Vagina (tissue), 2 donors: ENCODE data around the gene PGLYRP2. TPM values are rescaled to one million over a fixed set of nuclear protein-coding genes. Genes with fewer than 3 reads are reported as not detected.

ENCODE experiments used
- DNase-seq, 2 donors: peaks; one replicate each; pipeline ENCODE4 v3.0.0-alpha.2; 2017; ENCODE audit errors: extremely low spot score in 2 of 2
- H3K27ac ChIP-seq: fragments of 200-600 bp; sonication (generic); one replicate; pipeline ENCODE4 v1.5.1; 2019
- H3K27me3 ChIP-seq: fragments of 200-600 bp; sonication (generic); one replicate; pipeline ENCODE4 v1.5.1; 2019
- H3K36me3 ChIP-seq, 2 donors: fragments of 200-600 bp; sonication (generic); one replicate each; pipeline ENCODE4 v1.5.1; 2017 to 2019
- H3K4me1 ChIP-seq: fragments of 200-600 bp; sonication (generic); one replicate; pipeline ENCODE4 v1.5.1; 2019
- H3K4me3 ChIP-seq, 2 donors: fragments of 200-600 bp; sonication (generic); 1 replicate in 1 of 2; 2 replicates in 1 of 2; pipeline ENCODE4 v1.5.1; 2016 to 2019
- H3K9me3 ChIP-seq: fragments of 200-600 bp; sonication (generic); one replicate; pipeline ENCODE4 v1.5.1; 2019
- CTCF ChIP-seq, 3 experiments: fragments of 450-650 bp in 2 of 3; fragments of 200-600 bp in 1 of 3; sonication (generic) in 1 of 3; IDR thresholded peaks; one replicate each; pipeline ENCODE4 v1.5.1; 2017 to 2019; ENCODE audit warnings: antibody characterized with exemption in 3 of 3, mild to moderate bottlenecking in 2 of 3, moderate library complexity in 2 of 3
- POLR2A ChIP-seq, 2 donors: fragments of 450-650 bp; IDR thresholded peaks; one replicate each; pipeline ENCODE4 v1.6.1; 2017; ENCODE audit warnings: antibody characterized with exemption in 2 of 2, mild to moderate bottlenecking in 2 of 2, moderate library complexity in 2 of 2
- POLR2AphosphoS5 ChIP-seq, 2 donors: sonication (generic); formaldehyde crosslinking; IDR thresholded peaks; one replicate each; pipeline ENCODE4 v1.9.0; 2017; ENCODE audit warnings: antibody characterized with exemption in 2 of 2, mild to moderate bottlenecking in 2 of 2, low read depth in 1 of 2; ENCODE audit not compliant: insufficient read depth in 1 of 2
- intact Hi-C: fragments of 100-400 bp; cut with DNase I; formaldehyde crosslinking; loops from one replicate; pipeline ENCODE4 v1.15.1; 2023
- total RNA-seq: library from RNA; depleted of rRNA; stranded (reverse); fragments of >200 nt; gene quantifications from one replicate; pipeline ENCODE4 v1.2.3, GENCODE V29; 2016

Gene PGLYRP2
- total RNA-seq, 1 donor from 2014 or later: not detected

- Histone ChIP-seq H3K36me3 (no peaks in the 10 kb centered on the region), H3K27me3 (no peaks in the 10 kb centered on the region), H3K4me1 (peaks cover 13% of the 10 kb centered on the region), H3K9me3 (no peaks in the 10 kb centered on the region), H3K4me3 (no peak overlapping the region), H3K27ac (no peak overlapping the region)
- intact Hi-C loops: no loop called here
- no peak for DNase-seq
- no peak for TF ChIP-seq CTCF (IDR thresholded peaks at IDR 0.05)
- no peak for TF ChIP-seq POLR2A (IDR thresholded peaks at IDR 0.05)
- TF ChIP-seq POLR2AphosphoS5 (IDR thresholded peaks at IDR 0.05; ENCODE audit: insufficient read depth in 1 of 2, low read depth in 1 of 2): no peak
Observed at GRCh38 chr19:15471639-15472101, 7.6 kb downstream of the PGLYRP2 start.

DNA sequence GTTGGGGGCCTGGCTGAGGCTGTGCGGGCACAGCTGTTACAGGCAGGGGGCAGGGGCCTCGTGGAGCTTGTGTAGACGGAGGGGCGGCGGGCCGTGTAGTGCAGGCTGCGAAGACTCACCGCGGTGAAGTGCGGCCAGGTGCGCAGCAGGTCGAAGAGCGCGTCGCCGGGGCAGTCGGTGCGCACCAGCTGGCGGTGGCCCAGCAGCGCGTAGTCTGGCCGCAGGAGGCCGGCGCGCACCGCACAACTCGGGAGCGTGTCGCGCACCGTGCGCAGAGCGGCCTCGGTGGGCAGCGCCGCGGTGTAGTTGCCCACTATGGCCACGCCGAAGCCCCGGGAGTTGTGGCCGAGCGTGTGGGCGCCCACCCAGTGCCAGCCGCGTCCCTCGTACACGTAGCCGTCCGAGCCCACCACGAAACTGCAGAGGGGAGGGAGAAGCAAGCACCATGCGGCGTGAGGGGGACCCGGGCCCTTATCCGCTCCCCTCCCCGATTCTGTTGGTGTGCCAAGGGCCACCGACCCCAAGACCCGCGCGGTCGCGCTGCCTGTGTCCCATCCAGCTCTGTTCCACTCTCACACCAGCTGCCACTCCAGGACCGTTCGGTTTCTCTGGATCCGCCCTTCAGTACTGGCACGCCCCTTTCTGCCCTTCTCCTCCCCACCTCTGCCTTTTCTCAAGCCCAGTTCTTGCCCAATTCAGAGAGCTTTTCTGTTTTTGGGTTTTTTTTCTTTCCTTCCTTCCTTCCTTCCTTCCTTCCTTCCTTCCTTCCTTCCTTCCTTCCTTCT is 9.6 kb downstream of the PGLYRP2 start:
- Histone ChIP-seq H3K27me3 (no peaks in the 10 kb centered on the region), H3K4me1 (peaks cover 13% of the 10 kb centered on the region), H3K9me3 (no peaks in the 10 kb centered on the region), H3K27ac (no peak overlapping the region), H3K36me3 (no peaks in the 10 kb centered on the region), H3K4me3 (peak overlapping the region; percentile 35 to 44)
- no peak for TF ChIP-seq POLR2AphosphoS5 (IDR thresholded peaks at IDR 0.05; ENCODE audit: insufficient read depth in 1 of 2, low read depth in 1 of 2)
- TF ChIP-seq POLR2A (IDR thresholded peaks at IDR 0.05): no peak
- no peak for TF ChIP-seq CTCF (IDR thresholded peaks at IDR 0.05)
- DNase-seq: no peak
- intact Hi-C loops: no loop called here

DNA sequence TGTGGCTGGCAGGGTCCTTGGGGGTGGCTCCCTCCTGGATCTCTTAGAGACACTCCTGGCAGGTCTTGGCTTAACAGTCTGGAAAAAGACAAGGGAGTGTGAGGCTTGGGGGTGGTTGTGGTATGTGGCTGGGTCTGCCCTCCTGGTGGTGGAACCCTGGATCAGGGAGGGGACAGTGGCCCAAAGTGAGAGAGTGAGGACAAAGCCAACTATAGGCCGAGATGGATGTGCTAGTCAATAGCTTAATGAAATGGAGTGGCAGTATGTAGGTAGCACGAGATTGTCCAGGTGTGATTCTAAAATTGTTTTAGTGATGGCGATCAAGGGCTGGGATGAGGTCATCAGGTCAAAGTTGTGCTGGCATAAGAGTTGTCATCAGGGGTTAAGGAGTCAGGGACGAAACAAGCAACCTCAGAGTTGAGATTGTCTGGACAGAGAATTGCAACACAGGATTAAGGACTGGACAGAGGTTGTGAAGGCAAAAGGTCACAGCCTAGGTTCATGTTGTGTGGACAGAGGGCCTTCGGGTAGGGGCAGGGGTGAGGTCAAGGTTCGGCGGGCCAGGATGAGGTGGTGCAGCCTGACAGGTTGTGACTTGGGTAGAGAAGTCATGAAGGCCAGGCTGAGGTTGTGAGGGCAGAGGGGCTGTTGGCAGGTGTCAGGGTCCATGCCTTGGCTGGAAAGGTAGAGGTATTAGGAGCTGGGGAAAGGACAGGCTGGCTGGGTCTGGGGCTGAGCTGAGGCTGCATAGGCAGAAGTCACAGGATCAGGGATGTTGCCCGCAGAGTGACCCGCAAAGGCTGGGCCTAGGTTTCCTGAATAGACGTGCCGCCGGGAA is 10.4 kb downstream of the PGLYRP2 start:
- no peaks in the 10 kb centered on the region for H3K9me3 ChIP-seq
- no peaks in the 10 kb centered on the region for H3K27me3 ChIP-seq
- peaks cover 13% of the 10 kb centered on the region for H3K4me1 ChIP-seq
- no peak for DNase-seq
- no peaks in the 10 kb centered on the region for H3K36me3 ChIP-seq
- TF ChIP-seq CTCF (IDR thresholded peaks at IDR 0.05) (no peak), POLR2A (IDR thresholded peaks at IDR 0.05) (no peak), POLR2AphosphoS5 (IDR thresholded peaks at IDR 0.05; ENCODE audit: insufficient read depth in 1 of 2, low read depth in 1 of 2) (no peak)
- no peak overlapping the region for H3K27ac ChIP-seq
- H3K4me3 ChIP-seq: peak overlapping the region; percentile 35 to 44
- intact Hi-C loops: no loop called here

DNA sequence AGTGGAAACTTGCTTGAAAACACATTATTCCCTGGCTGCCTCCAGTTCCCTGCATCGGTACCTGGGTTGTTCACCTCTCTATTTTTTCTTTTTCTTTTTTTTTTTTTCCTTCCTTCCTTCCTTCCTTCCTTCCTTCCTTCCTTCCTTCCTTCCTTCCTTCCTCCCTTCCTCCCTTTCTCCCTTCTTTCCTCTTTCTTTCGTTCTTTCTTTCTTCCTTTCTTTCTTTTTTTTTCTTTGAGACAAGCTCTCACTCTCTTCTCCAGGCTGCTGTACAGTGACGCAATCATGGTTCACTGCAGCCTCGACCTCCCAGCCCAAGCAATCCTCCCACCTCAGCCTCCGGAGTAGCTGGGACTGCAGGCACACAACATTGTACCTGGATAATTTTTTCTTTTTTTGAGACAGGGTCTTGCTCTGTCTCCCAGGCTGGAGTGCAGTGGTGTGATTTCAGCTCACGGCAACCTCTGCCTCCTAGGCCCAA is 11.5 kb downstream of the PGLYRP2 start:
- H3K27me3 ChIP-seq: no peaks in the 10 kb centered on the region
- intact Hi-C loops: no loop called here

More for the DNA sequence above, 11.5 kb downstream of the PGLYRP2 start:
- no peak overlapping the region for H3K27ac ChIP-seq
- H3K4me1 ChIP-seq: peaks cover 13% of the 10 kb centered on the region
- H3K36me3 ChIP-seq: no peaks in the 10 kb centered on the region
- H3K4me3 ChIP-seq: no peak overlapping the region
- no peak for DNase-seq
- no peaks in the 10 kb centered on the region for H3K9me3 ChIP-seq
- TF ChIP-seq POLR2A (IDR thresholded peaks at IDR 0.05) (no peak), CTCF (IDR thresholded peaks at IDR 0.05) (no peak), POLR2AphosphoS5 (IDR thresholded peaks at IDR 0.05; ENCODE audit: insufficient read depth in 1 of 2, low read depth in 1 of 2) (no peak)
